Dermis microvascular lymphatic vessel endothelial cell (primary cell): ENCODE measurements around the gene SMIM44. TPM values are rescaled to one million over a fixed set of nuclear protein-coding genes. Genes with fewer than 3 reads are reported as not detected.
"Not testable (repeated sequence)": the region's sequence is repeated elsewhere in the genome, so short reads cannot be mapped to it uniquely, and the experiment has no call there.

ENCODE experiments used
- DNase-seq, 2 donors: peaks; one replicate each; pipeline versions ENCODE4 v3.0.0 to v3.0.0-alpha.2; 2010; ENCODE audit warnings: low read depth in 2 of 2
- total RNA-seq: library from RNA; depleted of rRNA; stranded (reverse); fragments of >200 nt; gene quantifications from 2 replicates; pipeline ENCODE4 v1.2.1, GENCODE V29; 2014

SMIM44 gene
- total RNA-seq: not detected in 2 replicates

- no peak for DNase-seq
Measured at GRCh38 chr19:3483226-3483628, at the start of gene SMIM44. SMIM44 (minus strand) TSS chr19:3483441; CDS start chr19:3483403, 38 bp downstream.

GRCh38 chr19:3533033-3533432, 49.8 kb upstream of the SMIM44 start:
- no peak for DNase-seq

DNA sequence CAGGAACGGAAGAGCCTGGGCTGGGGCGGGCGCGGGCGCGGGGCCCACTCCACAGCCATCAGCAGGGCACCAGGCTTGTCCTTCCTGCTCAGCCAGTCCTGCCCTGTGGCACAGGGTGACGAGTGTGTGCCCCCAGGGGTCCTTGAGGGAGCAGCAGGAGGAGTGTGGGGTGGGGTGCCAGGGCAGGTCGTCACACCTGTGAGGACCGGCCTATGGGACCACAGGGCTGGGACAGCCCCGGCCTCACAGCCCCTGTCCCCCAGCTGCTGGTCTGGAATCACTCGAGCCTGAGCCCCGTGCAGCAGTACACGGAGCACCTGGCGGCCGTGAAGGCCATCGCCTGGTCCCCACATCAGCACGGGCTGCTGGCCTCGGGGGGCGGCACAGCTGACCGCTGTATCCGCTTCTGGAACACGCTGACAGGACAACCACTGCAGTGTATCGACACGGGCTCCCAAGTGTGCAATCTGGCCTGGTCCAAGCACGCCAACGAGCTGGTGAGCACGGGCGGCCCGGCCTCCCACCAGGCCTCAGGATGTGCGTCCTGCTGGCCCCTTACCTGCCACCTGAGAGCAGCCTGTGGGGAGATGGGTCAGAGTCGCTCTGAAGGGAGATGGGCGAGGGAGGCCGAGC, 49.0 kb upstream of the SMIM44 start:
- no peak for DNase-seq

DNA sequence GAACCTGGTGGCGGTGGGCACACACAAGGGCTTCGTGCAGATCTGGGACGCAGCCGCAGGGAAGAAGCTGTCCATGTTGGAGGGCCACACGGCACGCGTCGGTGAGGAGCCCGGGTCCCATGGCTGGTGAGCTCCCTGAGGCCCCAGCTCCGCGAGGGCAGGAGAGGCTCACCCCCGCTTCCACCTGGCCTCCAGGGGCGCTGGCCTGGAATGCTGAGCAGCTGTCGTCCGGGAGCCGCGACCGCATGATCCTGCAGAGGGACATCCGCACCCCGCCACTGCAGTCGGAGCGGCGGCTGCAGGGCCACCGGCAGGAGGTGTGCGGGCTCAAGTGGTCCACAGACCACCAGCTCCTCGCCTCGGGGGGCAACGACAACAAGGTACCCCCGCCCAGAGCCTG, 48.5 kb upstream of the SMIM44 start:
- DNase-seq: no peak

DNA sequence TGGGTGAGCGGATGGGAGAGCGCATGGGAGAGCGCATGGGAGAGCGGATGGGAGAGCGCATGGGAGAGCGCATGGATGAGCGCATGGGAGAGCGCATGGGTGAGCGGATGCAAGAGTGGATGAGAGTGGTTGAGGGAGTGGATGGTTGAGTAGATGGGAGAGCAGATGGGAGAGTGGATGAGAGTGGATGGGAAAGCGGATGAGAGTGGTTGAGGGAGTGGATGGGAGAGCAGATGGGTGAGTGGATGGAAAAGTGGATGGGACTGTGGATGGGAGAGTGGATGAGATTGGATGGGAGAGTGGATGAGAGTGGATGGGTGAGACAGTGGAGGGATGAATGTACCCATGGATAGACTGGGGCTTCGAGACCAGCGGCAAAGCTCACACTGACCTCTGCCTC, 47.1 kb upstream of the SMIM44 start:
- DNase-seq: no peak

DNA sequence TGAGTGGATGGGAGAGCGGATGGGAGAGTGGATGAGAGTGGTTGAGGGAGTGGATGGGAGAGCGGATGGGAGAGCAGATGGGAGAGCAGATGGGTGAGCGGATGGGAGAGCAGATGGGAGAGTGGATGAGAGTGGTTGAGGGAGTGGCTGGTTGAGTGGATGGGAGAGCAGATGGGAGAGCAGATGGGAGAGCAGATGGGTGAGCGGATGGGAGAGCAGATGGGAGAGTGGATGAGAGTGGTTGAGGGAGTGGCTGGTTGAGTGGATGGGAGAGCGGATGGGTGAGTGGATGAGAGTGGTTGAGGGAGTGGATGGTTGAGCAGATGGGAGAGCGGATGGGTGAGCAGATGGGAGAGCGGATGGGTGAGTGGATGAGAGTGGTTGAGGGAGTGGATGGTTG, 46.1 kb upstream of the SMIM44 start:
- DNase-seq: not testable (repeated sequence)

DNA sequence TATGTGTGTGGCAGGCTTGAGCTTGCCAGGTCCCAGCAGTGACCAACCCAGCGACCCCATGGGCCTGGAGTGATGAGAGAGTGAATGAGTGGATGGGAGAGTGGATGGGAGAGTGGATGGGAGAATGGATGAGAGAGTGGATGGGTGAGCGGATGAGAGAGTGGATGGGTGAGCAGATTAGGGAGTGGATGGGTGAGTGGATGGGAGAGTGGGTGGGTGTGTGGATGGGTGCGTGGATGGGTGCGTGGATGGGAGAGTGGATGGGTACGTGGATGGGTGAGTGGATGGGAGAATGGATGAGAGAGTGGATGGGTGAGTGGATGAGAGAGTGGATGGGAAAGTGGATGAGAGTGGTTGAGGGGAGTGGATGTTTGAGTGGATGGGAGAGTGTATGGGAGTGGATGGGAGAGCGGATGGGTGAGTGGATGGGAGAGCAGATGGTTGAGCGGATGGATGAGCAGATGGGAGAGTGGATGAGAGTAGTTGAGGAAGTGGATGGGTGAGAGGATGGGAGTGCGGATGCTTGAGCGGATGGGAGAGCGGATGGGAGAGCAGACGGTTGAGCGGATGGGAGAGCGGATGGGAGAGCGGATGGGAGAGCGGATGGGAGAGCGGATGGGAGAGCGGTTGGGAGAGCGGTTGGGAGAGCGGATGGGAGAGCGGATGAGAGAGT, 45.4 kb upstream of the SMIM44 start:
- DNase-seq: no peak

DNA sequence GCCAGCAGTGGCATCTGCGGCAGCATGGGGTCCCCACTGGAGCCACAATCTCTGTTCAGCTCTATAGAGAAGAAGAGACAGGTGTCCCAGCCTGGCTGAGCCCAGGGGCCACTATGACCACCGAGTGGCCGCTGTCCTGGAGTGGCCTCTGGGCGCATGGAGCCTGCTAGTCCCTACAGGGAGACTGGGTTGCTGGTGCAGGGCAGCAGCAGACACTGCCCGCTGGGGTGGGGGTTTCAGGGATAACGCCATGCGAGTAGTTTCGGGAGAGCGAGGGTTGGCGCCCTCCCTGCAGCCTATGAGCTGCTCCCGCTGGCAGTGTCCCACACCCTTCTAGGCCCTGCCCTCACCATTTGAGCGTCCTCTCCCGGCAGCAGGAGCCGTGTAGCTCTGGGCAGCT, 44.8 kb upstream of the SMIM44 start:
- no peak for DNase-seq

DNA sequence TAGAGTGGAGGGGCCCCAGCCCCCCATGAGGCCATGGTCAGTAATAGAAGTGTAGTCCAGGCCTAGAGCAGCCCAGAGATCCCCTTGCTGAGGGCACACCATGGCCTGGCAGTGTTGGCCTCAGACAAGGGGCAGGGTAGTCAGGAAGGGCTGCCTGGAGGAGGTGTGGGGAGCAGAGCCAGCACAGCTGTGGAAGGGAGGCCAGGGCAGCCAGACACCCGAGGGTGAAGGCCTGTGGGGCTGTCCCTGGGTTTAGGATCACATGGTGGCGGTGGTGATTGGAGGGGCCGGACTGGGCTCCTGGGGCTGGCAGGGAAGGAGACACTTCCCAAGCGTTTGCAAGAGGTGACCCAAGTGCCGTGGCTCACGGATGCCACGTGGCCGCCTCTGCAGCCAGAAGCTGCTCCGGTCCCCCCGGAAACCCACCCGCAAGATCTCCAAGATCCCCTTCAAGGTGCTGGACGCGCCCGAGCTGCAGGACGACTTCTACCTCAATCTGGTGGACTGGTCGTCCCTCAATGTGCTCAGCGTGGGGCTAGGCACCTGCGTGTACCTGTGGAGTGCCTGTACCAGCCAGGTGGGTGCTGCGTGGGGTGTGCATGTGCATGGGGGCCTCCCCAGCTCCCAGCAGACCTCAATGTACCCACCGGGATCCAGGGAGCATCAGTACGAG, 44.1 kb upstream of the SMIM44 start:
- no peak for DNase-seq

- DNase-seq: no peak
Measured at GRCh38 chr19:3526507-3527237, 43.4 kb upstream of the SMIM44 start.

DNA sequence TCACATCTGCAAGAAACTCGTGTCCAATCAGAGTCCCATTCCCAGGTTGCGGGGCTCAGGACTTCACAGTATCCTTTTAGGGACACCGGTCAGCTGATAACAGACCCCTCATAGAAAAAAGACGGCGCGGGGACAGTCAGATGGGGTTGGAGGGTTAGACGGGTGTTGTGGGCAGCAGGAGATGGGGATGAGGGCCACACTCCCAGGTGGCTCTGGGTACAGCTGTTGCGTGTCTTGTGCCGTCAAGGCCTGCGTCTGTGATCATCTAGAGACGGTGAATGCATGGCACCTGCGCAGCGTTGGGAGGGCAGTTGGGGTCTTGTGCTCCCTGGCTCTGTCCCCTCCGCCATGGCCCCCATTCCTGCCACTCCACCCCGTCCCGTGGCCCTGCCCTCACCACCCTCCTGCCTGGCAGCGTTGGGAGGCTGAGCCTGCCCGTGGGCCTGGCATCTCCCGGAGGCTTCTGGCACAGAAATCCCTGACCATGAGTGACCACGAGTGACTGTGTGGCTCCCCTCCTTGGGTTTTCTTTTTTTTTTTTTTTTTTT, 41.7 kb upstream of the SMIM44 start:
- no peak for DNase-seq

GRCh38 chr19:3524078-3524842, 41.0 kb upstream of the SMIM44 start:
- no peak for DNase-seq

GRCh38 chr19:3523361-3524077, 40.3 kb upstream of the SMIM44 start:
- DNase-seq: no peak

DNA sequence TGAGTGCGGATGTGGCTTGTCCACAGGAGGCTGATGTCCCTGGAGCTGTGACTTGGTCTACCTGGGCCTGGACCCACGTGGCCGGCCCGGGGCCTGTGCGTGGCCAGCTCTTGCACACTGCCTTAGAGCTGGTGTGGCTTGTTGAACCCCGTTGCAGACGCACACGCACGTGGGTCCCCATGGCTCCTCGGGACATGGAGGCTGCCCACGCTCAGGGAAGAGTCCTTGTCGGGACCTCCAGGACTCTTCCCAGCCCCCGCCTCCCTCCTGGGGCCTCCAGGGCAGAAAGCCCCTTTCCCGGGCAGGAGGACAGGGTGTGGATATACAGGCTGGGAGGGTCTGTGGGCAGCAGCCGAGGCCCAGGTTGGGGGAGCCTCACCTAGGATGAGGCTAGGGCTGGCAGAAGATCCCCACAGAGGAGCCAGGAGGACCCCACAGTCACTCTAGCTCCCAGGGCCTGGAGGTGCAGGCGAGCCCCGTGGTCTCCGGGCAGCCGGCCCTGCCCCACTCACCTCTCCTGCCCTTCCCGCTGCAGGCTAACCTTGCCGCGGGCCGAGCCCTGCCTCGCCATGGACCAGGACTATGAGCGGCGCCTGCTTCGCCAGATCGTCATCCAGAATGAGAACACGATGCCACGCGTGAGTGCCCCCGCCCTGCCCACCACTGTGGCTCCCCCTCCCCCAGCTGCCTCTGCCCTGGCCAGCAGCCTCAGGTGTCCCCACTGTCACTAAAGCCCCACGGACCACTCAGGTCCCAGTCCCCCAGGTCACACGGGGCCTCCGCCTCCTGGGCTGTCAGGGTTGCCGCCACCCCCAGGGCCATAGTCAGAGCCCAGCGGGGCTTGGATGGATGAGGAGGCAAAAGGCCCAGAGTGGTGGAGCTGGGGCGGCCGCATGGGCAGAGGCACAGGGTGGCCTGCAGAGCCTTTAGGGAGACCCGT, 39.5 kb upstream of the SMIM44 start:
- DNase-seq: no peak

GRCh38 chr19:3521104-3521445, 37.8 kb upstream of the SMIM44 start:
- DNase-seq: no peak

DNA sequence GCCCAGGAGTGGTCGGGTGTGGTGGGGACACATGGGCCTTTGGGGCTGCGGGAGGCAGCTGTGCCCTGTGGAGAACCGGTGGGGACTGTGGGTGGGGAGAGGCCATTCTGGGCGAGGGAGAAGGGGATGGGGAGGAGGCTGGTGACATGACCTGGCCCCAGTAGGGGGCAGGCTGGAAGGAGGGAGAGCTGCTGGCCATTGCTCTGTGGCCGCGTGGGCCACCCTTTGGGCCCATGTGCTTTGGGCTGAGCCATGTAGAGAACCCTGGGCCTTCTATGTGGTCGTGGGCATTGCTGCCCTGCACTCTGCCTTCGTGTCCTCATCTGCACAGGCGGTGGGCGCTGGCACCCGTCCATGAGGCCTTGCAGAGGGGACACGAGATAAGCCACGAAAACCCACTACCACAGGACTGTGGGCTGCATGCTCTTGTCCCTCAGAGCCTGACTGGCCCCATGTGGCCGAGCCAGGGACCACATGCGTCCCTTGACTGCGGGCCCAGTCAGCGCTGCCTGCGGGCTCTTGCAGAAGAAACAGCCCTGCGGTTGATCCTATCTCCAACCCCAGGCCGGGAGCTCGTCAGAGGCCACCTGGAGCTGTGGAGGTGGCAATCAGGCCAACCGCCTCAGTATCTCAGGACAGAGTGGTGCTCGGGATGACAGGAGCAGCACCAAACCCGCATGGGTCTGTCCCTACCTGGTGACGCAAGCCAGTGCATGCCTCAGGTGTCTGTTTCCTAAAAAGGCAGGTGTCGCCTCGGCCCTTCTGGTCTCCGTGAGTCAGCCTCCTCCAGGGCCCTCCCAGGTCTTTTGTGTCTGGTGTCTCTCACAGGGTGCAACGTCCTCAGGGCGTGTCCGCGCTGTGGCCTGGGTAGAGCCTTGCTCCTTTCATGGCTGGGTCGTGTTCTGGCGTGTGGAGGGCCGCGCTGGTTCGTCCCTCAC, 37.2 kb upstream of the SMIM44 start:
- DNase-seq: no peak

DNA sequence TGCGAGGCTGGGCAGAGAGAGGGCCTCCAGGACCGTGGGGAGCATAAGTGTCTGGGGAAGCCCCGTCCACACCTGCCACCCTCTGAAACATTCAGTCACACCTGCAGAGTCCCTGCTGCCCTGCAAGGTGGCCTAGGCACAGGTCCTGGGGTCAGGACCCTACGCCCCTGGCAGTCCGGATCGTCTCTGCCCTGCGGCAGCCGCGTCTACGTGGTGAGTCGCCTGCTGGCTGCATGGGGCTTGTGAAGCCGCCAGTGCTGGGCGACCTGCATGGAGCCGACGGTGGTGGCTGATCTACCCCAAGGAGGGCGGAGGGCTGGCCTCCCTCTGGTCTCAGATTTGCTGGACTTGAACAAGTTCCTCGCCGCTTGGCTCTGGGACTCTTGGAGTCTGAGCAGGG, 35.9 kb upstream of the SMIM44 start:
- DNase-seq: no peak

- DNase-seq: no peak
Measured at GRCh38 chr19:3518659-3519058, 35.4 kb upstream of the SMIM44 start.
